CD4-positive, CD25-positive, alpha-beta regulatory T cell (primary cell): Measurements from ENCODE around the gene HMGXB4. TPM values are rescaled to one million over a fixed set of nuclear protein-coding genes. Genes with fewer than 3 reads are reported as not detected.

ENCODE experiments used
- ATAC-seq, 2 donors: fragments of 150-1000 bp; cut with Tn5 transposase; one replicate each; pipeline ENCODE4 v1.10.0; 2021; ENCODE audit warnings: low read depth in 2 of 2, moderate number of reproducible peaks in 2 of 2, moderate library complexity in 1 of 2
- DNase-seq, 3 donors: peaks; one replicate each; pipeline versions ENCODE4 v3.0.0 to v3.0.0-alpha.2; 2012 to 2022; ENCODE audit warnings: mixed read lengths in 1 of 3
- H3K27ac ChIP-seq: one replicate; pipeline ENCODE4 v1.7.0; 2013; ENCODE audit warnings: mild to moderate bottlenecking, low read length; ENCODE audit not compliant: insufficient read depth, poor library complexity, severe bottlenecking
- H3K27me3 ChIP-seq: one replicate; pipeline ENCODE4 v1.7.0; 2013; ENCODE audit warnings: low read length; ENCODE audit not compliant: control insufficient read depth, insufficient read depth
- H3K36me3 ChIP-seq: one replicate; pipeline ENCODE4 v1.7.0; 2013; ENCODE audit warnings: mild to moderate bottlenecking, low read length, moderate library complexity; ENCODE audit not compliant: control insufficient read depth, insufficient read depth
- H3K4me1 ChIP-seq: 2 replicates; pipeline ENCODE4 v1.7.0; 2013; ENCODE audit warnings: mild to moderate bottlenecking, low read length; ENCODE audit not compliant: insufficient read depth, control insufficient read depth, poor library complexity, severe bottlenecking
- H3K4me3 ChIP-seq: one replicate; pipeline ENCODE4 v1.7.0; 2013; ENCODE audit warnings: low read depth, mild to moderate bottlenecking, low read length, moderate library complexity
- H3K9me3 ChIP-seq, 2 experiments: 1 replicate in 1 of 2; 2 replicates in 1 of 2; pipeline ENCODE4 v1.7.0; 2013; ENCODE audit warnings: low read length in 2 of 2, mild to moderate bottlenecking in 1 of 2, moderate library complexity in 1 of 2; ENCODE audit not compliant: control insufficient read depth in 2 of 2
- H3K27ac Mint-ChIP-seq, 3 donors: one replicate each; pipeline ENCODE4 v1.8.0; 2020 to 2022; ENCODE audit warnings: mild to moderate bottlenecking in 3 of 3, mixed read lengths in 3 of 3, moderate library complexity in 2 of 3
- H3K27me3 Mint-ChIP-seq: one replicate; pipeline ENCODE4 v1.8.0; 2022; ENCODE audit warnings: mild to moderate bottlenecking, mixed read lengths
- H3K36me3 Mint-ChIP-seq: one replicate; pipeline ENCODE4 v1.8.0; 2020; ENCODE audit warnings: mixed read lengths
- H3K4me1 Mint-ChIP-seq, 4 donors: one replicate each; pipeline ENCODE4 v1.8.0; 2020 to 2022; ENCODE audit warnings: mixed read lengths in 4 of 4, mild to moderate bottlenecking in 1 of 4
- H3K4me3 Mint-ChIP-seq, 4 donors: one replicate each; pipeline ENCODE4 v1.8.0; 2020 to 2022; ENCODE audit warnings: mild to moderate bottlenecking in 4 of 4, mixed read lengths in 4 of 4, moderate library complexity in 3 of 4
- H3K9me3 Mint-ChIP-seq, 7 donors: one replicate each; pipeline ENCODE4 v1.8.0; 2020 to 2022; ENCODE audit warnings: mixed read lengths in 7 of 7, mild to moderate bottlenecking in 3 of 7, moderate library complexity in 2 of 7
- polyA plus RNA-seq, 4 donors: library from polyadenylated mRNA; unstranded; fragments of 300-500 nt; fragmentation: Illumina TruSeq; gene quantifications; one replicate each; pipeline ENCODE4 v1.2.3, GENCODE V29; 2021
- total RNA-seq: library from RNA; stranded (reverse); gene quantifications from one replicate; pipeline ENCODE4 v1.2.3, GENCODE V29; 2022

HMGXB4 gene
- total and polyA plus RNA-seq, 5 donors from 2014 or later = 16.1 to 48.4 (median 17.8) TPM

- Mint-ChIP-seq H3K36me3 (peaks cover 5% of the 10 kb centered on the region), H3K27ac (peak overlapping the region in 2 of 3 donors; percentile 84 to 94), H3K9me3 (peaks cover 0 to 2% (median 0%) of the 10 kb centered on the region in 7 donors), H3K4me3 (peak overlapping the region in 3 of 4 donors; percentile 26 to 86 (median 28)), H3K27me3 (no peaks in the 10 kb centered on the region), H3K4me1 (peaks cover 22 to 96% (median 67%) of the 10 kb centered on the region in 4 donors)
- H3K4me3 ChIP-seq = peak overlapping the region; percentile 32
- peaks cover 85% of the 10 kb centered on the region for H3K4me1 ChIP-seq
- H3K36me3 ChIP-seq = peaks cover 8% of the 10 kb centered on the region
- H3K9me3 ChIP-seq = no peaks in the 10 kb centered on the region
- peak in 1 of 2 donors; percentile 16 for ATAC-seq
- no peak for DNase-seq
- no peak overlapping the region for H3K27ac ChIP-seq
- H3K27me3 ChIP-seq = no peaks in the 10 kb centered on the region
Measured at GRCh38 chr22:35312198-35313059, 55.1 kb downstream of the HMGXB4 start.

- Histone ChIP-seq H3K4me3 (no peak overlapping the region), H3K36me3 (peaks cover 18% of the 10 kb centered on the region), H3K4me1 (peaks cover 75% of the 10 kb centered on the region), H3K27ac (no peak overlapping the region), H3K9me3 (no peaks in the 10 kb centered on the region), H3K27me3 (no peaks in the 10 kb centered on the region)
- peaks cover 19 to 87% (median 59%) of the 10 kb centered on the region in 4 donors for H3K4me1 Mint-ChIP-seq
- H3K36me3 Mint-ChIP-seq = peaks cover 5% of the 10 kb centered on the region
- DNase-seq (peak in 1 of 3 donors; percentile 75), ATAC-seq (peak; percentile 22 to 32)
- peaks cover 0 to 2% (median 0%) of the 10 kb centered on the region in 7 donors for H3K9me3 Mint-ChIP-seq
- peak overlapping the region; percentile 32 to 84 (median 55) for H3K27ac Mint-ChIP-seq
- H3K27me3 Mint-ChIP-seq = no peaks in the 10 kb centered on the region
- peak overlapping the region in 3 of 4 donors; percentile 4 to 86 (median 10) for H3K4me3 Mint-ChIP-seq
Measured at GRCh38 chr22:35313311-35314121, 56.2 kb downstream of the HMGXB4 start.

GRCh38 chr22:35314161-35314942 is 57.1 kb downstream of the HMGXB4 start:
- ATAC-seq (no peak), DNase-seq (peak in 1 of 3 donors; percentile 71)
- peaks cover 0 to 2% (median 0%) of the 10 kb centered on the region in 7 donors for H3K9me3 Mint-ChIP-seq
- no peak overlapping the region for H3K4me3 ChIP-seq
- H3K4me1 Mint-ChIP-seq = peaks cover 15 to 78% (median 52%) of the 10 kb centered on the region in 4 donors
- no peaks in the 10 kb centered on the region for H3K9me3 ChIP-seq
- peaks cover 66% of the 10 kb centered on the region for H3K4me1 ChIP-seq
- H3K36me3 Mint-ChIP-seq = peaks cover 5% of the 10 kb centered on the region
- peaks cover 27% of the 10 kb centered on the region for H3K36me3 ChIP-seq
- H3K27me3 Mint-ChIP-seq = no peaks in the 10 kb centered on the region
- peak overlapping the region; percentile 10 to 73 (median 68) for H3K27ac Mint-ChIP-seq
- H3K27me3 ChIP-seq = no peaks in the 10 kb centered on the region
- H3K27ac ChIP-seq = no peak overlapping the region
- H3K4me3 Mint-ChIP-seq = peak overlapping the region; percentile 19 to 86 (median 58)

DNA sequence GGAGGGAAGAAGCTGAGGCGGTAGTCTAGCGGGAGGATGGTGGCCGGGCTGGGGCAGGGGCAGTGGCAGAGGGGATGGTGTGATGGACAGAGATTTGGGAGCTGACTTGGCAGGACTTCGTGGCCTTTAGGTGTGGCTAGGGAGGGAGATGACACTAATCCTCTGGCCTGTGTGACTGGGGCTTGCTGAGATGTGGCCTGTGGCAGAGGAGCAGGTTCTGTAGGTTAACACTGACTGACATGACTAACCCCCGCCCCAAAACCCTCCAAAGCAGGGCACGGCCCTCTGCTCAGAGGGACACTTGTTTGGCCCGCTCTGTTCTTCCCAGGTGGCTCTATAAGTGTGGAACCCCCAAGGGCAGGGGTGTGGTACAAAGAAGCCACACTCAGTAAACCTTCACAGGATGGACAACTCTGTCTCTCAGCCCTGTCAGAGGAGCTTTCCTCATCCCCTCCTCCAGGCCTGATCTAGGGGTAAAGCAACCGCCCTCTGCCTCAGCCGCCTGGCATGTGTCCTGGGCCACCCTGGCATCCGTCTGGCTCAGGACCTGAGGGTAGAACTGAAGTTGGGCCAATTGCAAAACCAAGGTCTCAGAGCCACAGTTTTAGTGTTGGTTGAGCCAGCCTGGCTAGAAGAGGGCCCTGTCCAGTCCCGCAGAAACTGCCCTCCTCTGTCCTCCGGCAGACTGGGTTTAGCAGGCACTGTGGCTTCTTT is 58.0 kb downstream of the HMGXB4 start:
- ATAC-seq (no peak), DNase-seq (no peak)
- Mint-ChIP-seq H3K9me3 (no peaks in the 10 kb centered on the region), H3K36me3 (peaks cover 5% of the 10 kb centered on the region), H3K27ac (peak overlapping the region in 1 of 3 donors; percentile 0), H3K27me3 (no peaks in the 10 kb centered on the region), H3K4me1 (peaks cover 10 to 69% (median 44%) of the 10 kb centered on the region in 4 donors), H3K4me3 (peak overlapping the region in 1 of 4 donors; percentile 86)
- Histone ChIP-seq H3K9me3 (no peaks in the 10 kb centered on the region), H3K27me3 (no peaks in the 10 kb centered on the region), H3K4me3 (no peak overlapping the region), H3K36me3 (peaks cover 36% of the 10 kb centered on the region), H3K4me1 (peaks cover 58% of the 10 kb centered on the region), H3K27ac (peak overlapping the region; percentile 25)

DNA sequence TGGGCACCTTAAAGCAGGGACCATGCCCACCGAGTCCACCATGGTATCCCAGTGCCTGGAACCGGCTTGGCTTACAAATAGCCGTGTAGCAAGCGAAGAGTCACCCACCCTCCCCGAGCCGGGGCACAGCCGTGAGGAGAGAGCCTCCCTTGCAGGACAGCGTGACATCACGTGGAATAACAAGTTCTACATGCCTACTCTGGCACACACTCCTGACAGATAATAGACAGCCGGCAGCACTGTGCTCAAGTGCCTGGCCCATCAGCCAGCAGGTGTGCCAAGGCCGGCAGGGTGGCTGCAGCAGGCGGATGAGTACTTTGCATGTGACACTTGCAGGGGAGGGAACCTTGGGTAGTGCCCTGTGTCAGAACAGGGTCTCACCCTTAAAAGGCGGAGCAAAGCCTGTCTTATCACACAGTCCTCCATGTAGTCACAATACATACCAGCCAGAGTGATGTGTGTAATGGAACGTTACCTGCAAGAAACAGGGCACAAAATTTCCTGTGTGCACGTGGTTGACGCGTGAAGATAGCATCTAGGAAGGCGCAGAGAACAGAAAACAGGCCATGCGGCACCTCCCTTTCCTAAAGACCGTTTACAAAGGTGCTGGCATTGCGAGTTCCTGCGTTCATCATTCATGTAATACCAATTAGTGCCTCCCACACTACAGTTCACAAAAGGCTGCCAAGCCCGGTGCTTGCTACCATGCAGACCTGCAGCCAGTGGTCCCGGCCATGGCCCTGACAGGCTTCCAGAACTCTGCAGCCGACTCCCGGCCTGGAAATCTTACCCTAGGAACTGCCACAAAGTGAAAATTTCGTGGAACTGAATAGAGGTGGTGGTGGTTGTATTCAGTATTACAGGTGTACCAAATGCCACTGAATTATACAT is 58.8 kb downstream of the HMGXB4 start:
- H3K36me3 Mint-ChIP-seq = peaks cover 5% of the 10 kb centered on the region
- peak; percentile 45 to 61 for ATAC-seq
- no peak overlapping the region for H3K27ac Mint-ChIP-seq
- H3K4me3 ChIP-seq = no peak overlapping the region
- no peaks in the 10 kb centered on the region for H3K9me3 Mint-ChIP-seq
- DNase-seq = peak in 1 of 3 donors; percentile 74
- no peaks in the 10 kb centered on the region for H3K27me3 ChIP-seq
- H3K4me1 ChIP-seq = peaks cover 50% of the 10 kb centered on the region
- peak overlapping the region; percentile 25 for H3K27ac ChIP-seq
- no peaks in the 10 kb centered on the region for H3K9me3 ChIP-seq
- peaks cover 42% of the 10 kb centered on the region for H3K36me3 ChIP-seq
- peak overlapping the region in 1 of 4 donors; percentile 33 for H3K4me3 Mint-ChIP-seq
- H3K4me1 Mint-ChIP-seq = peaks cover 10 to 61% (median 36%) of the 10 kb centered on the region in 4 donors
- H3K27me3 Mint-ChIP-seq = no peaks in the 10 kb centered on the region

DNA sequence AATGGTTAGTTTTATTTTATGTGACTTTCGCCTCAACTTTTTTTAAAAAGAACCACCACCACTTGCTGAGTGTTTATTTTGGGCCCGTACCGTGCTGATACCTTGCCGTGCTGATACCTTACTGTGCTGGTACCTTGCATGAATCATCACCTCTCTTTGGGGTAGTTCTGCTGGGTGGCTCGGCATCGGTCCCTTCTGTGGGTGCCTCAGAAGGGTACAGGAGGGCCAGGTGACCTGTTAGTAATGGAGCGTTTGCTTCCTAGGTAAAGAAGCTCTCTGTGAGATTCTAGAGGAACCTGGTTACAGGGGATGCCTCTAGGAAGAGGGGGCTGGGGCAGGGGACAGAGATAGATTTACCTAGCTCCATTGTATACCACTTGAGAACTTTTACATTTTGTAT is 59.5 kb downstream of the HMGXB4 start:
- H3K9me3 Mint-ChIP-seq = no peaks in the 10 kb centered on the region
- Histone ChIP-seq H3K27me3 (no peaks in the 10 kb centered on the region), H3K27ac (no peak overlapping the region), H3K4me3 (no peak overlapping the region), H3K9me3 (no peaks in the 10 kb centered on the region), H3K36me3 (peaks cover 48% of the 10 kb centered on the region), H3K4me1 (peaks cover 43% of the 10 kb centered on the region)
- DNase-seq (no peak), ATAC-seq (no peak)
- H3K27me3 Mint-ChIP-seq = no peaks in the 10 kb centered on the region
- H3K4me3 Mint-ChIP-seq = peak overlapping the region in 1 of 4 donors; percentile 19
- peak overlapping the region in 1 of 3 donors; percentile 36 for H3K27ac Mint-ChIP-seq
- H3K4me1 Mint-ChIP-seq = peaks cover 10 to 54% (median 32%) of the 10 kb centered on the region in 4 donors
- peaks cover 8% of the 10 kb centered on the region for H3K36me3 Mint-ChIP-seq
